ENCODE data around the gene PRELID2. TPM values are rescaled to one million over a fixed set of nuclear protein-coding genes. Genes with fewer than 3 reads are reported as not detected.

Gene PRELID2
- polyA plus RNA-seq, 3 donors: 0.77 to 2.0 (median 1.5) TPM

DNA sequence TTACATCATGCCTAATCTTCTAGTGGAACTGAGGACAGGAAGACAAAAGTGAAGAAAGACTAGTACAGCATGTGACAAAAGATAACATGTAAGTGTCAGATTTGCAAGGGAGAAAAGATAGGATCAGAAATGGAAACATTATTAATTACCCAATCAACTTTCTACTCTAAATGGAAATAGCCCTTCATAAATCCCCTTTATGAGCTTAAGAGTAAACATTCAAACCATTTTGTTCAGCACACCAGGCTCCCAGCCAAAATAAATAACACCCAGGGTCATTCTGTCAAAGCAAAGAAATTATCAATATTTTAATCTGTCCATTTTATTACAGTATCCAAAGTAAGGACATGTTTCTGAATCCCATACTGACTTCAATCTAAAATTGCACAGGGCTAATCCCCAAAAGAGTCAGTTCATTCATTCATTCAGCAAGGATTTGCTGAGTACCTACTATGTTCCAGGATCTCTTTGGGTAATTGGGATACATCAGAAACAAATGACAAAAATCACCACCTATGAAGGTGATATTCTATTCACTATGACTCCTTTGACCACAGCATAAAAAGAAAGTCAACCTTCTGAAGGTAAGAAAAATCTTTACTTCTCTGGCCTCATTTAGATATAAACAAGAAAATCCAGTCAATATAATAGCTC is 5.3 kb downstream of the PRELID2 start:
- DNase-seq: no peak
- Mint-ChIP-seq H3K27me3 (ENCODE audit: low read depth in 3 of 3) (no peaks in the 10 kb centered on the region), H3K9me3 (no peaks in the 10 kb centered on the region), H3K4me3 (no peak overlapping the region), H3K27ac (no peak overlapping the region), H3K36me3 (no peaks in the 10 kb centered on the region), H3K4me1 (peaks cover 15% of the 10 kb centered on the region)
- Histone ChIP-seq H3K9me3 (replicated peaks in 1 of 2; ENCODE audit: control insufficient read depth in 1 of 2, insufficient read depth in 1 of 2, low read length in 2 of 2) (no peaks in the 10 kb centered on the region), H3K79me2 (ENCODE audit: insufficient read depth, low read length) (no peaks in the 10 kb centered on the region), H3K4me1 (ENCODE audit: control insufficient read depth in 1 of 2, insufficient read depth in 2 of 2, low read length in 2 of 2) (peaks cover 6 to 7% of the 10 kb centered on the region in 2 donors), H3K27ac (ENCODE audit: low read depth in 1 of 2, low read length in 2 of 2) (no peak overlapping the region), H3K4me2 (replicated peaks; ENCODE audit: extremely low read depth, low read length, poor library complexity, severe bottlenecking) (no peak overlapping the region), H3K4me3 (replicated peaks in 1 of 3; ENCODE audit: low read depth in 2 of 3, low read length in 3 of 3) (no peak overlapping the region), H3K9ac (ENCODE audit: insufficient read depth, low read length, poor library complexity, severe bottlenecking) (no peak overlapping the region), H2AFZ (ENCODE audit: insufficient read depth, low read depth, low read length, poor library complexity, severe bottlenecking) (no peak overlapping the region), H4K20me1 (ENCODE audit: insufficient read depth, low read length) (no peaks in the 10 kb centered on the region), H3K27me3 (ENCODE audit: control insufficient read depth in 2 of 2, insufficient read depth in 2 of 2, low read length in 2 of 2) (no peaks in the 10 kb centered on the region), H3K36me3 (replicated peaks in 1 of 2; ENCODE audit: control insufficient read depth in 1 of 2, insufficient read depth in 2 of 2, low read length in 2 of 2) (no peaks in the 10 kb centered on the region)
- TF ChIP-seq, protein P1, sequence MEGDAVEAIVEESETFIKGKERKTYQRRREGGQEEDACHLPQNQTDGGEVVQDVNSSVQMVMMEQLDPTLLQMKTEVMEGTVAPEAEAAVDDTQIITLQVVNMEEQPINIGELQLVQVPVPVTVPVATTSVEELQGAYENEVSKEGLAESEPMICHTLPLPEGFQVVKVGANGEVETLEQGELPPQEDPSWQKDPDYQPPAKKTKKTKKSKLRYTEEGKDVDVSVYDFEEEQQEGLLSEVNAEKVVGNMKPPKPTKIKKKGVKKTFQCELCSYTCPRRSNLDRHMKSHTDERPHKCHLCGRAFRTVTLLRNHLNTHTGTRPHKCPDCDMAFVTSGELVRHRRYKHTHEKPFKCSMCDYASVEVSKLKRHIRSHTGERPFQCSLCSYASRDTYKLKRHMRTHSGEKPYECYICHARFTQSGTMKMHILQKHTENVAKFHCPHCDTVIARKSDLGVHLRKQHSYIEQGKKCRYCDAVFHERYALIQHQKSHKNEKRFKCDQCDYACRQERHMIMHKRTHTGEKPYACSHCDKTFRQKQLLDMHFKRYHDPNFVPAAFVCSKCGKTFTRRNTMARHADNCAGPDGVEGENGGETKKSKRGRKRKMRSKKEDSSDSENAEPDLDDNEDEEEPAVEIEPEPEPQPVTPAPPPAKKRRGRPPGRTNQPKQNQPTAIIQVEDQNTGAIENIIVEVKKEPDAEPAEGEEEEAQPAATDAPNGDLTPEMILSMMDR (IDR thresholded peaks at IDR 0.05): no peak
- intact Hi-C loops (cut with micrococcal nuclease): loop anchor here (5.0 to 10.0 kb wide), 3 partner anchors 145 to 1625 kb away; no protein-coding TSS in a partner anchor

DNA sequence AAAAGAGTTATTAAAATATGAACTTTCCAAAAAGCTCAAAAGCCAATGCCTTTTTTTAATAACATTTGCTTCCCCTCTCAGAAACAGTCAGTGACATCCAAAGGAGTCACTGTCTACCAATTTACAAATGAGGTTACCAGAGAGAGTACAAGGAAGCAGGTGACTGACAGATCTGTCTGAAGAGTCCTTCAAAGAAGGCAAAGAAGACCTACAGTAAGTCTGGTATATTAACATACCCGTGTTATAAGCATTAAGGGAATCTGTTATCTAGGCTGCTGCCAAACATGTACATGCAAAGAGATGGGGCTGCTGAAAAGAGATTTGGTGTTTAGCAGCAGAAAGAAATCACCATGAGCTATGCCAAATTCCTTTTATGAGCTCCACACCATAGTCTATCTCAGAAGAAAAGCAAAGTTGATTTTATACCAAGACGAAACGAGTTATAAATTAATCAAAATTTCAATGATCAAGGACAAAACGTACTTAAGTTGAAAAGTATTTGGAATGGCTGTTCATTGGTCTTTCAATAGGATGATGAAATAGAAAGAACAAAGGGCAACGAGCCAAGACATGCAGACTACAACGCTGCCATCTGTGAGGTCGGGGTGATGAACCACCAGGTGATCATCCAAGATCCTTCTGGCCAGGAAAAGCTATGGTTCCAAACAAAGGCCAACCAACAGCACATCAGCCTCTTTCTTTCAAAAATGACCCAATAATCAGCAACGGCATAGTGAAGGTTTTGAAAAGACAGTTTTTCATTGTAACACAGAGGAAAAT is 8.1 kb downstream of the PRELID2 start:
- TF ChIP-seq, protein P1 (IDR thresholded peaks at IDR 0.05): no peak

More for the DNA sequence above, 8.1 kb downstream of the PRELID2 start:
- WGBS (ENCODE audit: insufficient coverage): 60% methylated on average over 1 of the region's 8 CpGs
- no peak overlapping the region for H3K27ac ChIP-seq (ENCODE audit: low read depth in 1 of 2, low read length in 2 of 2)
- H3K4me2 ChIP-seq (replicated peaks; ENCODE audit: extremely low read depth, low read length, poor library complexity, severe bottlenecking): no peak overlapping the region
- Mint-ChIP-seq H3K4me3 (no peak overlapping the region), H3K36me3 (no peaks in the 10 kb centered on the region), H3K27ac (no peak overlapping the region), H3K27me3 (ENCODE audit: low read depth in 3 of 3) (peaks cover 0 to 2% (median 0%) of the 10 kb centered on the region in 3 donors), H3K9me3 (no peaks in the 10 kb centered on the region), H3K4me1 (peaks cover 6% of the 10 kb centered on the region)
- H2AFZ ChIP-seq (ENCODE audit: insufficient read depth, low read depth, low read length, poor library complexity, severe bottlenecking): no peak overlapping the region
- H3K79me2 ChIP-seq (ENCODE audit: insufficient read depth, low read length): no peaks in the 10 kb centered on the region
- H3K36me3 ChIP-seq (replicated peaks in 1 of 2; ENCODE audit: control insufficient read depth in 1 of 2, insufficient read depth in 2 of 2, low read length in 2 of 2): no peaks in the 10 kb centered on the region
- no peaks in the 10 kb centered on the region for H3K27me3 ChIP-seq (ENCODE audit: control insufficient read depth in 2 of 2, insufficient read depth in 2 of 2, low read length in 2 of 2)
- no peak overlapping the region for H3K9ac ChIP-seq (ENCODE audit: insufficient read depth, low read length, poor library complexity, severe bottlenecking)
- intact Hi-C loops (cut with micrococcal nuclease): loop anchor here (5.0 to 10.0 kb wide), 2 partner anchors 145 to 1622 kb away; no protein-coding TSS in a partner anchor
- DNase-seq: no peak
- H4K20me1 ChIP-seq (ENCODE audit: insufficient read depth, low read length): no peaks in the 10 kb centered on the region
- no peaks in the 10 kb centered on the region for H3K9me3 ChIP-seq (replicated peaks in 1 of 2; ENCODE audit: control insufficient read depth in 1 of 2, insufficient read depth in 1 of 2, low read length in 2 of 2)
- no peak overlapping the region for H3K4me3 ChIP-seq (replicated peaks in 1 of 3; ENCODE audit: low read depth in 2 of 3, low read length in 3 of 3)
- no peaks in the 10 kb centered on the region for H3K4me1 ChIP-seq (ENCODE audit: control insufficient read depth in 1 of 2, insufficient read depth in 2 of 2, low read length in 2 of 2)
